Measurements from ENCODE around the gene DLG5.

The DLG5 gene

DNA sequence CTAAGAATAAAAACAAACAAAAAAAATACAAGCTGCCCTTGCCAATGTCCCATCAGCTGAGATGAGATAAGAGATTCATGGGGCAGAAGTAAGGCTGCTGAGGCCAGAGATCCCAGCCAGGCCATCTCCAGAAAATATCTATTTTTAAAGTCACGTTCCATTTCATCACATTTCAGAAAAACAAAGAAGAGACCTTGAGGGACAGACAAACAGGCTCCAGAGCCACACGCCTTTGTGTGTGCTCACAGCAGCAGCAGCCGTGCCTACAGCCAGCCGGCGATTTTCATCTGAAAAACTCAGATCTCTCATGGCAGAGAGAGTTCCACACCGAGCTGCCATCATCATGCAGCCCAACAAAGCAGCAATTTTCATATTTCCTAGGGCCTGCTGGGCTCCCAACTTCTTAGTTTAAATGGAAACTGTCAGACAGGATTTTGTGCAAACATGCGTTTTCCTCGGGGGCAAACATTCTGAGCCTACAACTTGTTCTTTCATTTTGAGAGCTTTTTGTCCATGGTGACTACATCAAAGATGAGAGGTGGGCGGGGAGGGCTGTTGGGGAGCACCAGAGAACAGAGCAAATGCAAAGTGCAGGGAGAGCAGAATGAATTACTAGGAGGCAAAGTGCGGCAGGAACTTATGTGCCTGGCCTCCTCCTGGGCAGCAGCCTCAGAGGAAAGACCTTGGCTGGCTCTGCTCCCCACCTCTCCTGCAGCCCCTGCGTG, 38.8 kb downstream of the DLG5 start:
- no peak for DNase-seq

GRCh38 chr10:77886795-77887355, 39.7 kb downstream of the DLG5 start:
- no peak for DNase-seq

GRCh38 chr10:77884181-77884580, 42.4 kb downstream of the DLG5 start:
- no peak for DNase-seq

GRCh38 chr10:77881636-77882035, 44.9 kb downstream of the DLG5 start:
- no peak for DNase-seq

GRCh38 chr10:77881222-77881621, 45.3 kb downstream of the DLG5 start:
- DNase-seq = no peak

DNA sequence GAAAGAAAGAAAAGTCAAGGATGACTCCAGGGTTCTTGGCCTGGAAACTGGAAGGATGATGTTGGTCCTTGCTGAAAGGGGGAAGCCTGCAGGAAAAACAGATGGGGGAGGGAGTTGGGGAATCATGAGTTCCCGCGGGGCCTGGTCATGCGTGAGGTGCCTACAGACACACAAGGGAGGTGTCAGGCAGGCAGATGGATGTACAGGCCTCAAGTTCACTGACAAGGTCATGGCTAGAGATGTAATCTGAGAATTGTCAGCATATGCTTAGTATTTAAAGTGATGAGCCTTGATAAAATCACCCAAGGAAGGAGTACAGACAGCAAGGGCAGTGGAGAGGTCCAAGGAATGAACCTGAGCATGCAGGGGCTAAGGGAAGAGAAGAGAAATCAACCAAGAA, 46.8 kb downstream of the DLG5 start:
- no peak for DNase-seq

DNA sequence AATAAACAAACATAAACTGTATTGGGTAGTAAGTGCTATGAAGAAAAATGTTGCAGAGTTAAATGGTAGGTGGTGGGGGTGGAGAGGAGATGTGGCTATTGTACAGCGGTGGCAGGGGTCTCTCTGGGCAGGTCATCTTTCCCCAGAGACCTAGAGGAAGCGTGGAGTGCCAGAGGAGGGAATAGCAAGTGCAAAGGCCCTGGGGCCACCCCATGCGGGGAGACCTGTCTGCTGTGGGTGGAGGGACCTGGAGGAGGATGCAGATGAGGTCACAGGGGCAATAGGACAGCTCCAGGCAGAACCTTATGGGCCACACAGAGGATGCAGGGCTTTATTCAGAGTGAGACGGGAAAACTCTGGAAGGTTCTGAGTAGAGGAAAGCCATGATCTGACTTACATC, 47.5 kb downstream of the DLG5 start:
- no peak for DNase-seq

GRCh38 chr10:77877441-77878344, 48.9 kb downstream of the DLG5 start:
- no peak for DNase-seq

DNA sequence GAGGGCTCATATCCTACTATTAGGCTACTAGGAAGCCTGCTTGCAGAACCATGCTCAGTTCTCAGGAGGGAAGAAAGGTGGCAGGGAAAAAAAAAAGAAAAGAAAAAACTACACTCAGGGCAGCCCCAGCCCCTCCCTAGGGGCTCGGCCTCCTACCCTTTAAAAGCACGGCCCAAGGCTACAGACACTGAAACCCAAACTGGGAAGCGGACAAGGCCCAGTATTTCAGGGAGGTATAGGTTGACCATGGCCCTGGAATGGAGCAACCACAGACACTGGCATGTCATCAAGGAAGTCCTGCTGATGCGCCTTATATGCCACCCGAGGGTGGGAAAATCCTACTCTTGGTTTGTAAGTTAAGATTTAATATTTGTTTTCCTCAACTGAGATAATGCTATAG, 50.8 kb downstream of the DLG5 start:
- DNase-seq = no peak

GRCh38 chr10:77874872-77875271, 51.7 kb downstream of the DLG5 start:
- no peak for DNase-seq

DNA sequence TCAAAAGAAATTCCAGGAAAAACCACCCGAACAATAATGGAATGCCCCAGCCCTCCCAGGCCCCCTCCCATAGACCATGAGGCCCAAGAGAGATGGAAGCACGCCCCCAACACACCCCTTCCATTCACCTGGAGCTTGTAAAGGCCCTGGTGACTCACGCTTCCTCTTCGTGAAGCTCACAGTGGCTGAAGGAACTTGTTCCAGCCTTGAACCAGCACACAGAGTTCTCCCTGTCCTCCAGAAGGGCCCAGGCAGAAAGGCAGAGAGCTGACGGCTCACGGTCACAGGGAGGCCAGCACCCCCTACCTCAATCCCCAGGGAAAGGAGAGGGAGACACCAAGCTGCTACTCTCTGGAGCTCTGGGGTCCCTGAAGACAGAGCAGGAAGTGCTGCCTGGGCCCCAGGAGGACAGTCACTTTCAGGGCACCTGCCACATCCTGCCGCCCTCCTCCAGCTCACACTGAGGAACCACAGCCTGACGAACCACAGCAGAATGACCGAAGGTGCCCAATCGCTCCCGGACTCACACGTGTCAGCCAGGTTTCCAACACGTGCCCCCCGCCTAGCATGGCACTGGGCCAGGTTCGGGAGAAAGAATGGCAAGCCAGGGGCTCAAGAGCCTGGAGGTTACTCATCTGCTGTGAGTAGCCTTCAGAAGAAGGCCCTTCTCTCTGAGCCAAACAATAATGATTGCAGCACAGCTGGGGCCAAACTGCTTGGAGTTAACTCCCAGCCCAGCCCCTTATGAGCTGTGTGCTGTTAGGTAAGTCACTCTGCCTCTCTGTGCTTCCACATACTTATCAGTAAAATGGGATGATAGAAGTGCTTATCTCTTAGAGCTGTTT, 52.8 kb downstream of the DLG5 start:
- no peak for DNase-seq

- DNase-seq = no peak
Measured at GRCh38 chr10:77872947-77873535, 53.5 kb downstream of the DLG5 start.

DNA sequence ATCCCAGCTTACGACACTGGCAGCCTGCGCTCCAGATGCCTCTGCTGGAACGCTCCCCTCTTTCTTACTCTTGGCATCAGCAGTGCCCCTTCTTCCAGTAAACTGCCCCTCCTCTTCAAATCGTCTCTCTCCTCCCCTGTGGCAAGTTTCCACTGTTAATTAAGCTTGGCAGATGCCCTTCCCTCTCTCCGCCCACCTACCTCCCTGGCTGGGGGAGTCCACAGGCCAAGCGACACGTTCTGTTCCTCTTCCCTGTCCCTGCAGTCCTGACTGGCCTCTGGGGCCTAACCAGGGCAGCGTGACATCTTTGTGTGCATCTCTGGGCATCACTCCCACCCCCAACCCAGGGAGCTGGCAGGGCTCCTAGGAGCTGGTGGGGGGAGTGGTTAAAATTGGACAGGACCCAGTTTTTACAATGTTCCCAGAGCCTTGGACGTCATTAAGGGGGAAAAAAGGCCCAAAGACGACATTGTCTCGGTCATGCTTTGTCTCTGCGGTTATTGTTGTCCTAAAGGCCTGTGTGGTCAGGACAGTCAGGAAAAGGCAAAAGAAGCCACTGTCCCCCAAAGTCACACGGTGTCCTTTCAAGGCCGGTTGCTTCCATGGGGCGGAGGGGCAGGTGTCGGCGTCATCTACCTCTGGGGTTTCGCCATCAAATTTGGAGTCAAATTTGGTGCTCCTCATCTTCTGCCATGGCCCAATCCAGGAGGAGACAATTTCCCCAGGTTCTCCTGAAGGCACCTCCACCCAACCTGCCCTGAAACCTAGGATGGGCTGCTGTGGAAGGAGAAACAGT, 54.2 kb downstream of the DLG5 start:
- DNase-seq = no peak

DNA sequence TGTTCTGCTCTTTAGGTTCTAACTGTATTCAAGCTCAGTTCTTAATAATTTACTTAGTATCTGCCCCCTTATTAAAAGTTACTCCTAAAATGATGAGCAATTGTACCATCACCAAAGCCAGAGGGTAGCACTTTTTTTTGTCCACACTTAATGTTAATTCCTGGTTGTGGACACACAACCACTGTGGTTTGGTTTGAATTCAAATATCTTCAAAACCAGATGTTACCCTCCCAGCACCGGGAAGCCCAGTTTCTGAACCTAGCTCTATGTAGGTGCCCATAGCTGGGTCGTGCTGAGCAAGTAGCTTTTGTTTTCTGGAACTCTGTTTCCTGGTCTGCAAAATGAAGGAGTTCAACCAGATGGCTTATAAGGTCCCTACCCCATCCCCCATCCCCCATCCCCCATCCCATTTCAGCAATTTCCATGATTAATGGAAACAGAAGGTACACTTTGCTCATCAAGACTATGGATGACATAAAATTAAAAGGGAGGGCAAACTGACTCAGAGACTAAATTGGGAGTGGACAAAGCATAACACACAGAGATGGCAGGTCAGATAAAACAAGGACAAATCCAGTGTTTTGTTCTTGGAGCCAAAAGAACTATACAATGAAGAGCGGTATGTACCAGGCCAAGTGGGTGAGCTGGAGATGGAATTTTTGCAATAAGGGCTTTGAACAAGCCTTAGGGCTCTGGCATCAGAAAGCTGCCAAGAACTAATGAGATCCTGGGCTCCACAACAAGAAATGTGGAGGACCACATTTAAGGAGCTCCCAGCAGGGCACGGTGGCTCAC, 56.7 kb downstream of the DLG5 start:
- DNase-seq = no peak

- DNase-seq = no peak
Measured at GRCh38 chr10:77868523-77868922, 58.0 kb downstream of the DLG5 start.

- no peak for DNase-seq
Measured at GRCh38 chr10:77867124-77867719, 59.3 kb downstream of the DLG5 start.

GRCh38 chr10:77866598-77866997, 60.0 kb downstream of the DLG5 start:
- DNase-seq = no peak

- no peak for DNase-seq
Measured at GRCh38 chr10:77865580-77866324, 60.8 kb downstream of the DLG5 start.

DNA sequence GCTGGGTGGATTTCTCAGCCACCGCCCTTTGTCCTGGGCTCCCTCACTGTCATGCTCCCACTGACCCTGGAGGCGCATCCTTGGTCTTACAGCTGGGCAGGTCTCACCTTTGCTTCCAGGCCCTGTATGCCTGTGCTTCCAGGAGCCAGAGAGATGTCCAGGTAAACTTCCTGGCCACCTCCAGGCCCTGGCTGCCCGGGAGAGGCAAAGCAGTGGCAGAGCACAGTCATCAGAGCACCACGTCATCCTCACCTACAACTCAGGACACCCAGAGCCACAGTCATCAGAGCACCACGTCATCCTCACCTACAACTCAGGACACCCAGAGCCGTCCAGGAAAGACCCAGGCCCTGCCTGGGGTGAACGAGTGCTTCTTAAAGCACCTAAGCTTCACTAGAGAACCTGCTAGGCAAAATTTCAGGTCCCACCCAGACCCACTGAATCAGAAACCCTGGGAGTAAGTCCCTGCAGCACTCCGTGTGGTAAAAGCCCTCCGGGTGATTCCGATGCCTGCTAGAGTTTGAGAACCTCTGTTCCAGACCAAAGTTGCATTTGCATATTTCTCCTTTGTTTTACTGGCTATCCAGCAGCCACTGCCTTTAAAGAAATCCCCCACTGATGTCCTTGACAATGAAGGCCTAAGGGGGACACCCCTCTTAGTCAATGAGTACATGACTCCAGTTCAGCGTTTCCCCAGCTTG, 62.3 kb downstream of the DLG5 start:
- DNase-seq = no peak
